Glutamatergic neuron (in vitro differentiated cells): ENCODE results near the gene BID. TPM values are rescaled to one million over a fixed set of nuclear protein-coding genes. Genes with fewer than 3 reads are reported as not detected.

Source experiments
- DNase-seq: peaks from one replicate; pipeline ENCODE4 v3.0.0; 2022
- H3K27ac Mint-ChIP-seq: one replicate; pipeline ENCODE4 v1.8.0; 2020; ENCODE audit warnings: mild to moderate bottlenecking, mixed read lengths, inconsistent platforms; ENCODE audit not compliant: unreplicated experiment
- H3K27me3 Mint-ChIP-seq: one replicate; pipeline ENCODE4 v1.8.0; 2020; ENCODE audit warnings: mild to moderate bottlenecking, moderate library complexity, mixed read lengths, inconsistent platforms; ENCODE audit not compliant: unreplicated experiment
- H3K36me3 Mint-ChIP-seq: one replicate; pipeline ENCODE4 v1.8.0; 2020; ENCODE audit warnings: mild to moderate bottlenecking, mixed read lengths, inconsistent platforms; ENCODE audit not compliant: unreplicated experiment
- H3K4me1 Mint-ChIP-seq: one replicate; pipeline ENCODE4 v1.8.0; 2020; ENCODE audit warnings: mild to moderate bottlenecking, low read depth, mixed read lengths, inconsistent platforms; ENCODE audit not compliant: unreplicated experiment
- H3K4me3 Mint-ChIP-seq: one replicate; pipeline ENCODE4 v1.8.0; 2020; ENCODE audit warnings: mild to moderate bottlenecking, mixed read lengths, inconsistent platforms; ENCODE audit not compliant: unreplicated experiment
- H3K9me3 Mint-ChIP-seq: one replicate; pipeline ENCODE4 v1.8.0; 2020; ENCODE audit warnings: mild to moderate bottlenecking, moderate library complexity, mixed read lengths, inconsistent platforms; ENCODE audit not compliant: unreplicated experiment
- total RNA-seq: library from RNA; stranded (reverse); fragmentation: NEBNext Ultra II Directional; extraction: Animal tissue kit (Norgen Biotek cat#: 25700); gene quantifications from one replicate; pipeline ENCODE4 v1.2.1, GENCODE V29; 2021; ENCODE audit not compliant: unreplicated experiment
- TF ChIP-seq, protein P1 (sequence below): fragments of 200-600 bp; sonication (generic); IDR thresholded peaks from one replicate; pipeline ENCODE4 v1.5.0; 2021; ENCODE audit not compliant: partially characterized antibody, unreplicated experiment

BID gene
- total RNA-seq, 1 donor from 2014 or later = 18.5 TPM

DNA sequence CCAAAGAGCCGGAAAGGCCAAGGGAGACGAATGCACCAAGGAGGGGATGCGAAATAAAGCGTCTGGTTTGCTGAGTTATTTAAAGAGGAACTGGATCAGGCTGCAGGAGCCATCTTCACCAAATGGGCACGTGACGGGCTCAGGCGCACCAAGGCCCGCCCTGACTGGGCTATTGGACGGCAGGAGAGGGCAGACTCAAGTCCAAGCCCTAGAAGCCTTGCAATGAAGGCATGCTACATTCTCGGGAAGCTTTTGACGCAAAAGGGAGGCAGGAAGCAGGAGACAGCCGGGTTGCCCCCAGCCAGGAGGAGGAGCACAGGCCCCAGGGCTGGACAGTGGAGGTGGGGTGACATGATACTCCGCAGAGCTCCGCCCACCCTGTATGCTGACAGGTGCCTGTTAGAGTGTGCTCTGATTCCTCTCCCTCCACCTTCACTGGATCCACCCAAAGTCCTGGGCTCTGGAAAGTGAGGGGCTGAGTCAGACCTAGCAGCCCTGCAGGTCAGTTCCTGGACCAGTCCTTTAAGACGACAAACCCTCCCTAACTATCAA is 41.5 kb upstream of the BID start:
- DNase-seq = no peak
- Mint-ChIP-seq H3K27ac (no peak overlapping the region), H3K27me3 (peaks cover 5% of the 10 kb centered on the region), H3K36me3 (no peaks in the 10 kb centered on the region), H3K4me1 (no peaks in the 10 kb centered on the region), H3K9me3 (peaks cover 10% of the 10 kb centered on the region), H3K4me3 (no peak overlapping the region)
- TF ChIP-seq, protein P1, sequence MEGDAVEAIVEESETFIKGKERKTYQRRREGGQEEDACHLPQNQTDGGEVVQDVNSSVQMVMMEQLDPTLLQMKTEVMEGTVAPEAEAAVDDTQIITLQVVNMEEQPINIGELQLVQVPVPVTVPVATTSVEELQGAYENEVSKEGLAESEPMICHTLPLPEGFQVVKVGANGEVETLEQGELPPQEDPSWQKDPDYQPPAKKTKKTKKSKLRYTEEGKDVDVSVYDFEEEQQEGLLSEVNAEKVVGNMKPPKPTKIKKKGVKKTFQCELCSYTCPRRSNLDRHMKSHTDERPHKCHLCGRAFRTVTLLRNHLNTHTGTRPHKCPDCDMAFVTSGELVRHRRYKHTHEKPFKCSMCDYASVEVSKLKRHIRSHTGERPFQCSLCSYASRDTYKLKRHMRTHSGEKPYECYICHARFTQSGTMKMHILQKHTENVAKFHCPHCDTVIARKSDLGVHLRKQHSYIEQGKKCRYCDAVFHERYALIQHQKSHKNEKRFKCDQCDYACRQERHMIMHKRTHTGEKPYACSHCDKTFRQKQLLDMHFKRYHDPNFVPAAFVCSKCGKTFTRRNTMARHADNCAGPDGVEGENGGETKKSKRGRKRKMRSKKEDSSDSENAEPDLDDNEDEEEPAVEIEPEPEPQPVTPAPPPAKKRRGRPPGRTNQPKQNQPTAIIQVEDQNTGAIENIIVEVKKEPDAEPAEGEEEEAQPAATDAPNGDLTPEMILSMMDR = no peak

DNA sequence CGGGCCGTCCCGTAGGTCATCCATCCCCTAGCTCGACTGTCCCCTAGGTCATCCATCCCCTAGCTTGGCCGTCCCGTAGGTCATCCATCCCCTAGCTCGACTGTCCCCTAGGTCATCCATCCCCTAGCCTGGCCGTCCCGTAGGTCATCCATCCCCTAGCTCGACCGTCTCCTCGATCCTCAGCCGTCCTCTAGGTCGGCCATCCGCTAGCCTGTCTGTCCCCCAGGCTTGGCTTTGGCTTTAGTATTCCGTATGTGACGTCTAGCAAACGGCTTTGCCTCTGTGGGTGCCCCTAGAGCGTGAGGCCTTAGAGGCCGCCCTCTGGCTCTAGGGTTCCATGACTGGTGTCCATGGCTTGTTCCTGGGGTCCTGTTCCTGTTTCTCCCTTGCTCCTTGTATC is 40.6 kb upstream of the BID start:
- Mint-ChIP-seq H3K9me3 (peaks cover 10% of the 10 kb centered on the region), H3K4me1 (no peaks in the 10 kb centered on the region), H3K36me3 (no peaks in the 10 kb centered on the region), H3K27ac (no peak overlapping the region), H3K4me3 (no peak overlapping the region), H3K27me3 (peaks cover 5% of the 10 kb centered on the region)
- DNase-seq = no peak
- TF ChIP-seq, protein P1 = no peak

DNA sequence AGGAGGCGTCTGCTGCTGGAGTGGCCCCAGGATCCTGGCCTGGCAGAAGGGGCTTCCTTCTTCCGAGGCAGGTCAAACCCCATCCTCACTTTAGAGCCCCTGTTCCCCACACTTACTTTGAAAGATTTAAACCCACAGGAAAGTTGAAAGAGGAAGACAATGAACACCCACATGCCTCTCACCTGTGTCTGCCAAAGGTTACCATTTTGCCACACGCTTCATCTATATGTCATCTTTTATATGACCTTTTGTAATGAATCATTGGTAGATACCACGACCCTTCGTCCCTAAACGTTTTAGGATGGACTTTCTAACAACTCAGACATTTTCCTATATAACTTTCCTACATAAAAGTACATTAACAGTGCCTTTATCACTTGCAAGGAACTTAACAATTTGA is 39.8 kb upstream of the BID start:
- Mint-ChIP-seq H3K4me3 (no peak overlapping the region), H3K27ac (no peak overlapping the region), H3K36me3 (no peaks in the 10 kb centered on the region), H3K4me1 (no peaks in the 10 kb centered on the region), H3K9me3 (peaks cover 8% of the 10 kb centered on the region), H3K27me3 (peaks cover 5% of the 10 kb centered on the region)
- TF ChIP-seq, protein P1 = no peak
- DNase-seq = no peak

DNA sequence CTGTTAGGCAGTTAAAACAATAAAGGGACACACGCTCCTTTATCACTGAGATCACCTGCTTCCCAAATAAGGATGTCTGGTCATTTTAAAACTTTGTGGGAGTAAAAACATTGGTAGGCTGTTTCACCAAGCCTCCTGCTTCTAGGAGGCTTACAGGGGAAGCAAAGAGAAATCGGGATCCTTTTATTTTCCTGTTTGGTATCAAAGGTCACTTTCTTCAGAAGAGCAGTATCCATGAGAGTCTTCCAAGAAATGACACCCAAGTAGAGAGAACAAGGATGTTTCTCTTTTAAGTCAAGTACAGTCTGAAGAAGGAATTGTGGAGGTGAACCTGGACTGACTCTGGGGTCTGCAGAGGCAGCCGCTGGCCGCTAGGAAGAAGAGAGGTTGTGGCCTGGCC is 36.9 kb upstream of the BID start:
- Mint-ChIP-seq H3K4me1 (no peaks in the 10 kb centered on the region), H3K4me3 (no peak overlapping the region), H3K27me3 (peaks cover 7% of the 10 kb centered on the region), H3K9me3 (peaks cover 8% of the 10 kb centered on the region), H3K27ac (no peak overlapping the region), H3K36me3 (no peaks in the 10 kb centered on the region)
- no peak for DNase-seq
- TF ChIP-seq, protein P1 = no peak

DNA sequence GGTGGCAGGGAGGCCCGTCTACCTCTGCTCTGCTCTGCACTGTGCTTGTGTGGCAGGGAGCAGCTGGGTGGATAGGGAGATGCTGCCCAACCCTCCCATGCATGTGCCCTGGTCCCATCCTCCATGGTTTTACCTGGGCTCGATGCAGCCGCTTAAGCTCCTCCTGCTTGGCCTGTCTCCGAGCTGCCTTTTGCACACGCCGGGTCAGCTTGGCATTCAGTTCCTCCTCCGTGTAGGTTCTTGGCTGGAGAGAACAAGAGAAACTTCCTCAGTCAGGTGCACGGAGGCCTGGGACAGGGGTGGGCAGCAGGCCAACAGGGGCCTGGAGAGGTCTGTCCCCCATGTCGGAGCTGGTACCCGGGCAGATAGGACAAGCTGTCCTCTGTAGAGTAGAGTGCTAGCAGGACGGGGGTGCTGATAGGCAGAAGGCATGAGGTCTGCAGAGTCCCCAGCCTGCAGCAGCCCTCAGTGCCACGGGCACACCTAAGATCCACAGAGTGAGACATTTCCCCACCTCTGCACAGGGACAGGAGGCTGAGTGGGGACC is 36.4 kb upstream of the BID start:
- no peak overlapping the region for H3K27ac Mint-ChIP-seq
- H3K27me3 Mint-ChIP-seq = peaks cover 7% of the 10 kb centered on the region
- no peaks in the 10 kb centered on the region for H3K36me3 Mint-ChIP-seq

More for the DNA sequence above, 36.4 kb upstream of the BID start:
- no peak for DNase-seq
- Mint-ChIP-seq H3K4me1 (no peaks in the 10 kb centered on the region), H3K9me3 (peaks cover 9% of the 10 kb centered on the region), H3K4me3 (no peak overlapping the region)
- TF ChIP-seq, protein P1 = no peak
